Activated CD4-positive, alpha-beta T cell treated with anti-CD3 and anti-CD28 coated beads, Interleukin-10, Interleukin-2, amounts not matched to agents 100 ng/mL and 50 ng/mL, durations not matched to agents 16 hours and 8 hours (primary cell): ENCODE measurements around the gene MINK1.
"Not testable (repeated sequence)": the region's sequence is repeated elsewhere in the genome, so short reads cannot be mapped to it uniquely, and the experiment has no call there.

Experiments used
- DNase-seq: peaks from one replicate; pipeline ENCODE4 v3.0.0-alpha.2; 2020

Gene MINK1

GRCh38 chr17:4850246-4850645 is 17.1 kb downstream of the MINK1 start:
- DNase-seq: no peak

- DNase-seq: no peak
These were observed 17.9 kb downstream of the MINK1 start for GRCh38 chr17:4851084-4851483.

GRCh38 chr17:4852567-4853207 is 19.5 kb downstream of the MINK1 start:
- DNase-seq: no peak

GRCh38 chr17:4853208-4853671 is 20.1 kb downstream of the MINK1 start:
- DNase-seq: no peak

- DNase-seq: no peak
These were observed 21.1 kb downstream of the MINK1 start for GRCh38 chr17:4854111-4854681.

- DNase-seq: no peak
These were observed 23.3 kb downstream of the MINK1 start for GRCh38 chr17:4856271-4856936.

- no peak for DNase-seq
These were observed 23.8 kb downstream of the MINK1 start for GRCh38 chr17:4856937-4857314.

- DNase-seq: not testable (repeated sequence)
These were observed 24.2 kb downstream of the MINK1 start for GRCh38 chr17:4857347-4857746.

- no peak for DNase-seq
These were observed 25.1 kb downstream of the MINK1 start for GRCh38 chr17:4858068-4858881.

GRCh38 chr17:4858882-4859260 is 25.7 kb downstream of the MINK1 start:
- no peak for DNase-seq

GRCh38 chr17:4859816-4860625 is 26.9 kb downstream of the MINK1 start:
- no peak for DNase-seq

- DNase-seq: no peak
These were observed 27.5 kb downstream of the MINK1 start for GRCh38 chr17:4860651-4861050.

GRCh38 chr17:4861052-4861451 is 27.9 kb downstream of the MINK1 start:
- DNase-seq: no peak

GRCh38 chr17:4862720-4863119 is 29.6 kb downstream of the MINK1 start:
- DNase-seq: no peak

GRCh38 chr17:4863321-4863720 is 30.2 kb downstream of the MINK1 start:
- no peak for DNase-seq

GRCh38 chr17:4867535-4867934 is 34.4 kb downstream of the MINK1 start:
- DNase-seq: not testable (repeated sequence)

- DNase-seq: not testable (repeated sequence)
These were observed 36.2 kb downstream of the MINK1 start for GRCh38 chr17:4869058-4869998.

GRCh38 chr17:4870855-4871254 is 37.7 kb downstream of the MINK1 start:
- DNase-seq: no peak

- no peak for DNase-seq
These were observed 39.6 kb downstream of the MINK1 start for GRCh38 chr17:4872786-4873185.

- no peak for DNase-seq
These were observed 43.9 kb downstream of the MINK1 start for GRCh38 chr17:4877089-4877488.

- no peak for DNase-seq
These were observed 46.5 kb downstream of the MINK1 start for GRCh38 chr17:4879601-4880000.
